GM06990 (cell line): Measurements from ENCODE around the gene AFG3L2.

Experiments used
- DNase-seq: peaks from one replicate; pipeline ENCODE4 v3.0.0-alpha.2; 2011; ENCODE audit not compliant: insufficient read length; ENCODE audit errors: extremely low read depth
- H3K27me3 ChIP-seq: replicated peaks from 2 replicates; pipeline ENCODE4 v1.6.0; 2011; ENCODE audit warnings: low read length; ENCODE audit not compliant: control insufficient read depth, insufficient read depth
- H3K36me3 ChIP-seq: 2 replicates; pipeline ENCODE4 v1.5.1; 2011; ENCODE audit warnings: low read length; ENCODE audit not compliant: control insufficient read depth, insufficient read depth
- H3K4me3 ChIP-seq: replicated peaks from 2 replicates; pipeline ENCODE4 v1.5.1; 2011; ENCODE audit warnings: low read depth, mild to moderate bottlenecking, control low read depth, low read length
- TF ChIP-seq, protein P1 (sequence below): IDR thresholded peaks from 2 replicates; pipeline ENCODE4 v1.5.1; 2011; ENCODE audit warnings: low read length, control low read depth, mild to moderate bottlenecking, inconsistent platforms; ENCODE audit not compliant: insufficient read depth, poor library complexity, severe bottlenecking

The AFG3L2 gene

GRCh38 chr18:12334863-12335262 is 42.2 kb downstream of the AFG3L2 start:
- Histone ChIP-seq H3K4me3 (no peak overlapping the region), H3K36me3 (peaks cover 13% of the 10 kb centered on the region), H3K27me3 (no peaks in the 10 kb centered on the region)
- TF ChIP-seq, protein P1, sequence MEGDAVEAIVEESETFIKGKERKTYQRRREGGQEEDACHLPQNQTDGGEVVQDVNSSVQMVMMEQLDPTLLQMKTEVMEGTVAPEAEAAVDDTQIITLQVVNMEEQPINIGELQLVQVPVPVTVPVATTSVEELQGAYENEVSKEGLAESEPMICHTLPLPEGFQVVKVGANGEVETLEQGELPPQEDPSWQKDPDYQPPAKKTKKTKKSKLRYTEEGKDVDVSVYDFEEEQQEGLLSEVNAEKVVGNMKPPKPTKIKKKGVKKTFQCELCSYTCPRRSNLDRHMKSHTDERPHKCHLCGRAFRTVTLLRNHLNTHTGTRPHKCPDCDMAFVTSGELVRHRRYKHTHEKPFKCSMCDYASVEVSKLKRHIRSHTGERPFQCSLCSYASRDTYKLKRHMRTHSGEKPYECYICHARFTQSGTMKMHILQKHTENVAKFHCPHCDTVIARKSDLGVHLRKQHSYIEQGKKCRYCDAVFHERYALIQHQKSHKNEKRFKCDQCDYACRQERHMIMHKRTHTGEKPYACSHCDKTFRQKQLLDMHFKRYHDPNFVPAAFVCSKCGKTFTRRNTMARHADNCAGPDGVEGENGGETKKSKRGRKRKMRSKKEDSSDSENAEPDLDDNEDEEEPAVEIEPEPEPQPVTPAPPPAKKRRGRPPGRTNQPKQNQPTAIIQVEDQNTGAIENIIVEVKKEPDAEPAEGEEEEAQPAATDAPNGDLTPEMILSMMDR: no peak
- no peak for DNase-seq

DNA sequence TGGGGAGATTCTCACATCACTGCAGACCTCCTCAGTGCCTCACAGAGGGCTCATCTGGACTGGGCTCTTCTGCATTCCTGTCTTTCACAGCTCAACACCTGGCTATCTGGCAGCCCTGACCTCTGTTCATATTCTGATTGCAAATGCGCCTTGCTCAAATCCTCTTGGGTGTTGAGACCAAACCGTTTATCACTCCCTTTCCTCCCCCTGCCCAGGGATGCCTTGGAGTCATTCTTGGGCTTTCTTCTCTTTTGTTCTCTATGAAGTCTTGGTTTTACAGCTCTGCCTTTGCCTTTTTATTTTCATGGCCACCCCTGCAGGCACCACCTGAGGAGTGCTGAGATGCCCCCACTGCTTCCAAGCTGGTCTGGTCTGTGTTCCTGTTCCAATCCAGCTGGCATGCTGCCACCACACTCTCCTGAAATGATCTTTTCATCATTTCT is 42.6 kb downstream of the AFG3L2 start:
- no peak for DNase-seq
- H3K4me3 ChIP-seq: no peak overlapping the region
- H3K36me3 ChIP-seq: peaks cover 14% of the 10 kb centered on the region

DNA sequence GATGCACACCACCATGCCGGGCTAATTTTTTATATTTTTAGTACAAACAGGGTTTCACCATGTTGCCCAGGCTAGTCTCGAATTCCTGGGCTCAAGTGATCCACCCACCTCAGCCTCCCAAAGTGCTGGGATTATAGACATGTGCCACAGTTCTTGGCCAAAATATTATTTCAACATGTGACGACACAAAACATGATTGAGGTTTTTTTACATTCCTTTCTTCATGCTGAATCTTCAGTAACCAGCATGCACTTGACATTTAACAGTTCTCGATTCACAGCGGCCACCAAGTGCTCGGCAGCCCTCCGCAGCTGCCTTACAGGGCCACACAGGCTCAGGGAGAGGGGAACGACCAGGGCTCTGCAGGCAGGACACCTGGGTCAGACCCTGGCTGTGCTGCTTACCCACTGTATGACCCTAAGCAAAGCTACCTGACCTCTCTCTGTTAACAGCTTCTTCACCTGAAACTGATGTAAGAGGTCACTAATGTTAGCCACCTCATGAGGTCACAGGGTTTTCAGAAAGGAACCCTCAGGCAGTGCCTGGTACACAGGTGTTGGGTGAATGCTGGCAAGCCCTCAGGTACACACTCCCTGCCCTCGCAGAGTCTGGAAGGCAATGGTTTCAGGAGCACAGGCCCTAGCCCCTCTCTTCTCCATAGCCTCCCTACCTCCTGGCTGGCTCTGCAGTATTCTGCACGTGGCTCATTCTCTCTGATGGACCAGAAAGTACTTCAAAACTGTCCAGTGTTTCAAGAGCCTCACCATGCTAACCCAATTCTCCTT is 43.3 kb downstream of the AFG3L2 start:
- Histone ChIP-seq H3K36me3 (peaks cover 18% of the 10 kb centered on the region), H3K4me3 (no peak overlapping the region), H3K27me3 (no peaks in the 10 kb centered on the region)
- DNase-seq: no peak
- TF ChIP-seq, protein P1: no peak

More for the DNA sequence above, 42.6 kb downstream of the AFG3L2 start:
- TF ChIP-seq, protein P1: no peak
- no peaks in the 10 kb centered on the region for H3K27me3 ChIP-seq

DNA sequence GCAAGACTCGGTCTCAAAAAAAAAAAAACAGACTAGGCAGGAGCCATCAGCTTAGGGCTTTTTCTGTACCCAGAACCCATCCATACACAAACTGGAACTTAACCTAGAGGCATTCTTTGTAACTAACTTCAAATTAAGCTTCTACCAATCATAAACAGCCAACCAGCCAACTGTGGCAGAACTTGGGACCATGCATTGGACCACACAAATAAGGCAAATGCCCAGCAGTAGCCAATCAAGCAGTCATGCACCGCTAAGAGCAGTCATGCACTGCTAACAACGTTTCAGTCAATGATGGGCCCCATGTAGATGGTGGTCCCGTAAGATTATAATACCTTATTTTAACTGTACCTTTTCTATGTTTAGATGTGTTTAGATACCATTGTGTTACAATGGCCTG is 46.3 kb downstream of the AFG3L2 start:
- no peak overlapping the region for H3K4me3 ChIP-seq

GRCh38 chr18:12329125-12329698 is 47.8 kb downstream of the AFG3L2 start:
- no peaks in the 10 kb centered on the region for H3K27me3 ChIP-seq
- H3K36me3 ChIP-seq: peaks cover 36% of the 10 kb centered on the region
- DNase-seq: no peak
- TF ChIP-seq, protein P1: no peak
- no peak overlapping the region for H3K4me3 ChIP-seq

More for the DNA sequence above, 46.3 kb downstream of the AFG3L2 start:
- H3K36me3 ChIP-seq: peaks cover 34% of the 10 kb centered on the region
- TF ChIP-seq, protein P1: no peak
- no peaks in the 10 kb centered on the region for H3K27me3 ChIP-seq
- no peak for DNase-seq
